HepG2 (cell line): ENCODE measurements around the gene SV2B. TPM values are rescaled to one million over a fixed set of nuclear protein-coding genes. Genes with fewer than 3 reads are reported as not detected.

Experiments used
- ATAC-seq: fragments of 200-7000 bp; cut with Tn5 transposase; 3 replicates; pipeline ENCODE4 v1.9.1; 2020; ENCODE audit warnings: mild to moderate bottlenecking, moderate library complexity
- BruUV-seq: library from RNA; stranded (reverse); fragments of 400-500 nt; replicated peaks from 2 replicates; lab custom pipeline; 2021; lab: Mats Ljungman, UMichigan
- CTCF ChIA-PET: fragments of 300-600 bp; formaldehyde crosslinking; extraction: SDS; loops from one replicate; lab custom pipeline; 2021; ENCODE audit warnings: low total read pairs, inconsistent platforms, low intra/inter-chr PET ratio; lab: Yijun Ruan, JAX
- POLR2A ChIA-PET: fragments of 350-600 bp; sonication (Branson Sonifier 250); formaldehyde crosslinking; loops from one replicate; lab custom pipeline; 2020; ENCODE audit warnings: antibody characterized with exemption, inconsistent platforms; lab: Yijun Ruan, JAX
- DNase-seq: peaks from one replicate; pipeline ENCODE4 v3.0.0-alpha.2; 2015; ENCODE audit warnings: low spot score
- FAIRE-seq: peaks from 3 replicates; lab custom pipeline; 2011; peaks lifted over from hg19 to GRCh38; lab: Jason Lieb, UNC
- H2AFZ ChIP-seq: one replicate; pipeline ENCODE4 v1.6.1; 2011; ENCODE audit warnings: low read length, inconsistent platforms
- H3K27ac ChIP-seq: fragments of 300-600 bp; 3 replicates; pipeline ENCODE4 v1.8.0; 2011; ENCODE audit warnings: mixed run types, mild to moderate bottlenecking, mixed read lengths, low read length, inconsistent platforms; ENCODE audit not compliant: insufficient read depth; ENCODE audit errors: extremely low read length
- H3K27me3 ChIP-seq, 2 experiments: fragments of 200-600 bp in 1 of 2; 2 replicates in 1 of 2; 3 replicates in 1 of 2; pipeline versions ENCODE4 v1.6.0 to v1.8.0; 2011; ENCODE audit warnings: low read length in 2 of 2, mild to moderate bottlenecking in 2 of 2, moderate library complexity in 2 of 2, inconsistent platforms in 1 of 2; ENCODE audit not compliant: insufficient read depth in 2 of 2, control insufficient read depth in 1 of 2
- H3K36me3 ChIP-seq, 2 experiments: fragments of 200-600 bp in 1 of 2; replicated peaks in 1 of 2; 2 replicates in 1 of 2; 3 replicates in 1 of 2; pipeline versions ENCODE4 v1.5.1 to v1.8.0; 2011; ENCODE audit warnings: low read length in 2 of 2, inconsistent platforms in 1 of 2; ENCODE audit not compliant: insufficient read depth in 2 of 2, control insufficient read depth in 1 of 2
- H3K4me1 ChIP-seq: 2 replicates; pipeline ENCODE4 v1.5.1; 2012; ENCODE audit warnings: low read length, inconsistent platforms; ENCODE audit not compliant: insufficient read depth
- H3K4me2 ChIP-seq: 2 replicates; pipeline ENCODE4 v1.6.0; 2011; ENCODE audit warnings: low read depth, low read length, inconsistent platforms
- H3K4me3 ChIP-seq, 3 experiments: fragments of 200-600 bp in 1 of 3; sonication (generic), shearing (Covaris generic) in 1 of 3; replicated peaks in 1 of 3; 2 replicates each; pipeline ENCODE4 v1.5.1; 2011 to 2016; ENCODE audit warnings: low read length in 3 of 3, inconsistent platforms in 2 of 3, low read depth in 2 of 3, mild to moderate bottlenecking in 2 of 3, control low read depth in 1 of 3, mixed read lengths in 1 of 3; ENCODE audit not compliant: insufficient read depth in 1 of 3
- H3K79me2 ChIP-seq: one replicate; pipeline ENCODE4 v1.6.1; 2011; ENCODE audit warnings: low read length, inconsistent platforms; ENCODE audit not compliant: insufficient read depth
- H3K9ac ChIP-seq: 2 replicates; pipeline ENCODE4 v1.6.0; 2011; ENCODE audit warnings: mild to moderate bottlenecking, low read depth, low read length, inconsistent platforms; ENCODE audit not compliant: insufficient read depth
- H3K9me3 ChIP-seq: 2 replicates; pipeline ENCODE4 v1.5.1; 2012; ENCODE audit warnings: mild to moderate bottlenecking, low read length
- H4K20me1 ChIP-seq: 2 replicates; pipeline ENCODE4 v1.6.0; 2011; ENCODE audit warnings: inconsistent platforms, mild to moderate bottlenecking, low read length, moderate library complexity; ENCODE audit not compliant: insufficient read depth
- DR1 ChIP-seq: sonication (generic); formaldehyde crosslinking; IDR thresholded peaks from 2 replicates; pipeline ENCODE4 v1.8.0; 2021; ENCODE audit warnings: mild to moderate bottlenecking, missing genetic modification reagents, inconsistent platforms
- HNRNPK ChIP-seq: fragments of 200-400 bp; formaldehyde crosslinking; IDR thresholded peaks from 2 replicates; pipeline ENCODE4 v1.6.1; 2018; ENCODE audit warnings: low read length, low read depth, moderate library complexity, mild to moderate bottlenecking; ENCODE audit not compliant: poor library complexity, severe bottlenecking
- JUN ChIP-seq: sonication (generic); formaldehyde crosslinking; IDR thresholded peaks from 2 replicates; pipeline ENCODE4 v1.4.0; 2020; ENCODE audit warnings: mild to moderate bottlenecking, missing genetic modification reagents
- KAT7 ChIP-seq: IDR thresholded peaks from 2 replicates; pipeline ENCODE4 v1.6.1; 2018; ENCODE audit warnings: borderline replicate concordance, missing compliant biosample characterization
- MATR3 ChIP-seq: sonication (generic); formaldehyde crosslinking; IDR thresholded peaks from 2 replicates; pipeline ENCODE4 v1.4.0; 2020; ENCODE audit warnings: missing genetic modification reagents
- NONO ChIP-seq, 2 experiments: fragments of 450-650 bp in 1 of 2; sonication (generic) in 1 of 2; formaldehyde crosslinking in 1 of 2; IDR thresholded peaks in 1 of 2; conservative IDR thresholded peaks in 1 of 2; 2 replicates each; pipeline versions ENCODE4 v1.6.1 to v1.8.0; 2017 to 2022; ENCODE audit warnings: mild to moderate bottlenecking in 1 of 2, missing genetic modification reagents in 1 of 2, moderate library complexity in 1 of 2
- ZMYM4 ChIP-seq: sonication (generic); formaldehyde crosslinking; IDR thresholded peaks from 2 replicates; pipeline ENCODE4 v1.8.1; 2023; ENCODE audit warnings: mild to moderate bottlenecking, missing genetic modification reagents
- ZNF367 ChIP-seq: sonication (generic); formaldehyde crosslinking; IDR thresholded peaks from 2 replicates; pipeline ENCODE4 v1.4.0; 2020; ENCODE audit warnings: missing genetic modification reagents, borderline replicate concordance
- WGBS: methylation state at CpG from one replicate; pipeline ENCODE4 v1.1.6; 2017; ENCODE audit warnings: low lambda C conversion rate; 5-methylcytosine and 5-hydroxymethylcytosine counted together
- in situ Hi-C: cut with HindIII; loops from 2 replicates; pipeline ENCODE4 v1.10.0; 2017; ENCODE audit warnings: low pct_unique_long_range_greater_than_20kb; ENCODE audit not compliant: extremely low pct_ligation_motif_present
- intact Hi-C: fragments of 100-400 bp; cut with micrococcal nuclease; formaldehyde crosslinking; loops from one replicate; pipeline ENCODE4 v1.10.0; 2022; ENCODE audit not compliant: unreplicated experiment
- polyA plus RNA-seq, 8 experiments: library from polyadenylated mRNA; depleted of rRNA in 3 of 8; stranded (reverse) in 7 of 8; unstranded in 1 of 8; fragments of >200 nt; fragmentation: Illumina TruSeq in 4 of 8; extraction: Trizol in 4 of 8; gene quantifications; 2 replicates each; pipeline versions ENCODE4 v1.2.1 to v1.2.3, GENCODE V29; 2011 to 2016; ENCODE audit warnings: low read depth in 4 of 8, missing spikeins in 1 of 8, mixed read lengths in 1 of 8; ENCODE audit not compliant: insufficient read depth in 1 of 8
- total RNA-seq, 5 experiments: library from RNA; depleted of rRNA; stranded (reverse); fragments of >200 nt; fragmentation: Illumina TruSeq; extraction: Trizol; gene quantifications; 2 replicates each; pipeline ENCODE4 v1.2.3, GENCODE V29; 2016; ENCODE audit warnings: low read depth in 1 of 5
- TF ChIP-seq, protein P1 (sequence below): sonication (generic); formaldehyde crosslinking; IDR thresholded peaks from 2 replicates; pipeline ENCODE4 v1.4.0; 2020; ENCODE audit warnings: mild to moderate bottlenecking, missing genetic modification reagents
- TF ChIP-seq, protein P2 (sequence below): sonication (generic); formaldehyde crosslinking; conservative IDR thresholded peaks from 2 replicates; pipeline ENCODE4 v1.8.0; 2022; ENCODE audit warnings: low read depth, missing genetic modification reagents
- TF ChIP-seq, protein P3 (sequence below): sonication (generic); formaldehyde crosslinking; IDR thresholded peaks from 2 replicates; pipeline ENCODE4 v1.4.0; 2020; ENCODE audit warnings: mild to moderate bottlenecking, missing genetic modification reagents, borderline replicate concordance
- TF ChIP-seq, protein P4 (sequence below): sonication (generic); formaldehyde crosslinking; IDR thresholded peaks from 2 replicates; pipeline ENCODE4 v1.4.0; 2020; ENCODE audit warnings: missing genetic modification reagents
- TF ChIP-seq, protein P5 (sequence below): sonication (generic); formaldehyde crosslinking; IDR thresholded peaks from 2 replicates; pipeline ENCODE4 v1.4.0; 2020; ENCODE audit warnings: mild to moderate bottlenecking, missing genetic modification reagents

Gene SV2B
- total and polyA plus RNA-seq, 2 of the 13 experiments (the other 11 are each of a cell fraction or from before 2014, with no cell fraction given) = not detected

DNA sequence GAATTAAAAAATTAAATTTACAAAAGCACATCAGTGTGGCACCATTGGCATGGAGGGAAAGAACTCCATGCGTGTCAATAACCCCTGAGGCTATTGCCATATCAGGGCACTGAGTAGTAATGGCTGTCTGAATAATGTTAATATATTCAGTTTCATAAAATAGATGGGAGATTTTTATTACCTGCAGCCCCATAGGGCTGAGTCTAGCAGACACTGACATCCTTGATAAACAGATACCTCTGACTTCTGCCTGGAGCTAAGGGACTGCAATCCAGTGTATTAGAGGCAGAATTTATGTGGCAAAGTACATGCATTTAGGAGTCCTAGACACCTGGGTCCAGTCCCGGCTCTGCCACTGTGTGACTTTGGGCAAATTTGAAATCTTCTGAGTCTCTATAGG lies 38.8 kb upstream of the SV2B start:
- Histone ChIP-seq H3K9ac (no peak overlapping the region), H3K79me2 (no peaks in the 10 kb centered on the region), H4K20me1 (no peaks in the 10 kb centered on the region), H3K27ac (no peak overlapping the region), H3K36me3 (no peaks in the 10 kb centered on the region), H3K9me3 (no peaks in the 10 kb centered on the region), H2AFZ (no peak overlapping the region), H3K4me3 (no peak overlapping the region), H3K27me3 (peaks cover 2 to 5% of the 10 kb centered on the region in 2 experiments; a peak in 1 of 5 replicates), H3K4me1 (no peaks in the 10 kb centered on the region), H3K4me2 (no peak overlapping the region)
- intact Hi-C loops (no loop called here), in situ Hi-C loops (no loop called here)
- no peak for FAIRE-seq
- no peak for ATAC-seq
- WGBS = 0% methylated on average over 2 of the region's 2 CpGs
- ChIA-PET POLR2A (no interaction called here), CTCF (no interaction called here)
- no peak for DNase-seq
- no TSS peak for BruUV-seq
- no peak for TF ChIP-seq MATR3 (CRISPR knock-in tag)
- TF ChIP-seq, protein P1, sequence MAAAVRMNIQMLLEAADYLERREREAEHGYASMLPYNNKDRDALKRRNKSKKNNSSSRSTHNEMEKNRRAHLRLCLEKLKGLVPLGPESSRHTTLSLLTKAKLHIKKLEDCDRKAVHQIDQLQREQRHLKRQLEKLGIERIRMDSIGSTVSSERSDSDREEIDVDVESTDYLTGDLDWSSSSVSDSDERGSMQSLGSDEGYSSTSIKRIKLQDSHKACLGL (CRISPR knock-in tag) = no peak
- TF ChIP-seq, protein P2, sequence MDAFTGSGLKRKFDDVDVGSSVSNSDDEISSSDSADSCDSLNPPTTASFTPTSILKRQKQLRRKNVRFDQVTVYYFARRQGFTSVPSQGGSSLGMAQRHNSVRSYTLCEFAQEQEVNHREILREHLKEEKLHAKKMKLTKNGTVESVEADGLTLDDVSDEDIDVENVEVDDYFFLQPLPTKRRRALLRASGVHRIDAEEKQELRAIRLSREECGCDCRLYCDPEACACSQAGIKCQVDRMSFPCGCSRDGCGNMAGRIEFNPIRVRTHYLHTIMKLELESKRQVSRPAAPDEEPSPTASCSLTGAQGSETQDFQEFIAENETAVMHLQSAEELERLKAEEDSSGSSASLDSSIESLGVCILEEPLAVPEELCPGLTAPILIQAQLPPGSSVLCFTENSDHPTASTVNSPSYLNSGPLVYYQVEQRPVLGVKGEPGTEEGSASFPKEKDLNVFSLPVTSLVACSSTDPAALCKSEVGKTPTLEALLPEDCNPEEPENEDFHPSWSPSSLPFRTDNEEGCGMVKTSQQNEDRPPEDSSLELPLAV (CRISPR knock-in tag) = no peak
- TF ChIP-seq, protein P3, sequence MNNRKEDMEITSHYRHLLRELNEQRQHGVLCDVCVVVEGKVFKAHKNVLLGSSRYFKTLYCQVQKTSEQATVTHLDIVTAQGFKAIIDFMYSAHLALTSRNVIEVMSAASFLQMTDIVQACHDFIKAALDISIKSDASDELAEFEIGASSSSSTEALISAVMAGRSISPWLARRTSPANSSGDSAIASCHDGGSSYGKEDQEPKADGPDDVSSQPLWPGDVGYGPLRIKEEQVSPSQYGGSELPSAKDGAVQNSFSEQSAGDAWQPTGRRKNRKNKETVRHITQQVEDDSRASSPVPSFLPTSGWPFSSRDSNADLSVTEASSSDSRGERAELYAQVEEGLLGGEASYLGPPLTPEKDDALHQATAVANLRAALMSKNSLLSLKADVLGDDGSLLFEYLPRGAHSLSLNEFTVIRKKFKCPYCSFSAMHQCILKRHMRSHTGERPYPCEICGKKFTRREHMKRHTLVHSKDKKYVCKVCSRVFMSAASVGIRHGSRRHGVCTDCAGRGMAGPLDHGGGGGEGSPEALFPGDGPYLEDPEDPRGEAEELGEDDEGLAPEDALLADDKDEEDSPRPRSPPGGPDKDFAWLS = no peak
- TF ChIP-seq, protein P4, sequence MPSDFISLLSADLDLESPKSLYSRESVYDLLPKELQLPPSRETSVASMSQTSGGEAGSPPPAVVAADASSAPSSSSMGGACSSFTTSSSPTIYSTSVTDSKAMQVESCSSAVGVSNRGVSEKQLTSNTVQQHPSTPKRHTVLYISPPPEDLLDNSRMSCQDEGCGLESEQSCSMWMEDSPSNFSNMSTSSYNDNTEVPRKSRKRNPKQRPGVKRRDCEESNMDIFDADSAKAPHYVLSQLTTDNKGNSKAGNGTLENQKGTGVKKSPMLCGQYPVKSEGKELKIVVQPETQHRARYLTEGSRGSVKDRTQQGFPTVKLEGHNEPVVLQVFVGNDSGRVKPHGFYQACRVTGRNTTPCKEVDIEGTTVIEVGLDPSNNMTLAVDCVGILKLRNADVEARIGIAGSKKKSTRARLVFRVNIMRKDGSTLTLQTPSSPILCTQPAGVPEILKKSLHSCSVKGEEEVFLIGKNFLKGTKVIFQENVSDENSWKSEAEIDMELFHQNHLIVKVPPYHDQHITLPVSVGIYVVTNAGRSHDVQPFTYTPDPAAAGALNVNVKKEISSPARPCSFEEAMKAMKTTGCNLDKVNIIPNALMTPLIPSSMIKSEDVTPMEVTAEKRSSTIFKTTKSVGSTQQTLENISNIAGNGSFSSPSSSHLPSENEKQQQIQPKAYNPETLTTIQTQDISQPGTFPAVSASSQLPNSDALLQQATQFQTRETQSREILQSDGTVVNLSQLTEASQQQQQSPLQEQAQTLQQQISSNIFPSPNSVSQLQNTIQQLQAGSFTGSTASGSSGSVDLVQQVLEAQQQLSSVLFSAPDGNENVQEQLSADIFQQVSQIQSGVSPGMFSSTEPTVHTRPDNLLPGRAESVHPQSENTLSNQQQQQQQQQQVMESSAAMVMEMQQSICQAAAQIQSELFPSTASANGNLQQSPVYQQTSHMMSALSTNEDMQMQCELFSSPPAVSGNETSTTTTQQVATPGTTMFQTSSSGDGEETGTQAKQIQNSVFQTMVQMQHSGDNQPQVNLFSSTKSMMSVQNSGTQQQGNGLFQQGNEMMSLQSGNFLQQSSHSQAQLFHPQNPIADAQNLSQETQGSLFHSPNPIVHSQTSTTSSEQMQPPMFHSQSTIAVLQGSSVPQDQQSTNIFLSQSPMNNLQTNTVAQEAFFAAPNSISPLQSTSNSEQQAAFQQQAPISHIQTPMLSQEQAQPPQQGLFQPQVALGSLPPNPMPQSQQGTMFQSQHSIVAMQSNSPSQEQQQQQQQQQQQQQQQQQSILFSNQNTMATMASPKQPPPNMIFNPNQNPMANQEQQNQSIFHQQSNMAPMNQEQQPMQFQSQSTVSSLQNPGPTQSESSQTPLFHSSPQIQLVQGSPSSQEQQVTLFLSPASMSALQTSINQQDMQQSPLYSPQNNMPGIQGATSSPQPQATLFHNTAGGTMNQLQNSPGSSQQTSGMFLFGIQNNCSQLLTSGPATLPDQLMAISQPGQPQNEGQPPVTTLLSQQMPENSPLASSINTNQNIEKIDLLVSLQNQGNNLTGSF (CRISPR knock-in tag) = no peak
- no peak for TF ChIP-seq NONO (IDR thresholded peaks at IDR 0.05)
- TF ChIP-seq NONO (CRISPR knock-in tag; conservative IDR thresholded peaks at IDR 0.05) = no peak
- TF ChIP-seq JUN = no peak
- TF ChIP-seq KAT7 (CRISPR knock-in tag) = no peak
- TF ChIP-seq ZNF367 (CRISPR knock-in tag) = no peak
- no peak for TF ChIP-seq HNRNPK
- no peak for TF ChIP-seq ZMYM4 (CRISPR knock-in tag)
- TF ChIP-seq DR1 (CRISPR knock-in tag) = no peak
- TF ChIP-seq, protein P5, sequence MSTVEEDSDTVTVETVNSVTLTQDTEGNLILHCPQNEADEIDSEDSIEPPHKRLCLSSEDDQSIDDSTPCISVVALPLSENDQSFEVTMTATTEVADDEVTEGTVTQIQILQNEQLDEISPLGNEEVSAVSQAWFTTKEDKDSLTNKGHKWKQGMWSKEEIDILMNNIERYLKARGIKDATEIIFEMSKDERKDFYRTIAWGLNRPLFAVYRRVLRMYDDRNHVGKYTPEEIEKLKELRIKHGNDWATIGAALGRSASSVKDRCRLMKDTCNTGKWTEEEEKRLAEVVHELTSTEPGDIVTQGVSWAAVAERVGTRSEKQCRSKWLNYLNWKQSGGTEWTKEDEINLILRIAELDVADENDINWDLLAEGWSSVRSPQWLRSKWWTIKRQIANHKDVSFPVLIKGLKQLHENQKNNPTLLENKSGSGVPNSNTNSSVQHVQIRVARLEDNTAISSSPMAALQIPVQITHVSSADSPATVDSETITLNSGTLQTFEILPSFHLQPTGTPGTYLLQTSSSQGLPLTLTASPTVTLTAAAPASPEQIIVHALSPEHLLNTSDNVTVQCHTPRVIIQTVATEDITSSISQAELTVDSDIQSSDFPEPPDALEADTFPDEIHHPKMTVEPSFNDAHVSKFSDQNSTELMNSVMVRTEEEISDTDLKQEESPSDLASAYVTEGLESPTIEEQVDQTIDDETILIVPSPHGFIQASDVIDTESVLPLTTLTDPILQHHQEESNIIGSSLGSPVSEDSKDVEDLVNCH (CRISPR knock-in tag) = no peak
